ENCODE data around the gene VMP1.
"Not testable (repeated sequence)": the region's sequence is repeated elsewhere in the genome, so short reads cannot be mapped to it uniquely, and the experiment has no call there.

Gene VMP1

GRCh38 chr17:59785091-59785799, 77.8 kb downstream of the VMP1 start:
- no peak for DNase-seq (ENCODE audit: low read depth)
- no peak overlapping the region for H3K4me3 ChIP-seq (replicated peaks; ENCODE audit: low read depth, low read length)
- TF ChIP-seq CTCF (IDR thresholded peaks at IDR 0.05; ENCODE audit: low read length, missing control alignments), result no peak

- no peak for DNase-seq (ENCODE audit: low read depth)
- peak overlapping the region; percentile 1 for H3K4me3 ChIP-seq (replicated peaks; ENCODE audit: low read depth, low read length)
- no peak for TF ChIP-seq CTCF (IDR thresholded peaks at IDR 0.05; ENCODE audit: low read length, missing control alignments)
Measured at GRCh38 chr17:59786213-59786535, 78.7 kb downstream of the VMP1 start.

- H3K4me3 ChIP-seq (replicated peaks; ENCODE audit: low read depth, low read length), result no peak overlapping the region
- peak; percentile 100 for DNase-seq (ENCODE audit: low read depth)
- no peak for TF ChIP-seq CTCF (IDR thresholded peaks at IDR 0.05; ENCODE audit: low read length, missing control alignments)
Measured at GRCh38 chr17:59786536-59787319, 79.3 kb downstream of the VMP1 start.

GRCh38 chr17:59789849-59790248, 82.4 kb downstream of the VMP1 start:
- DNase-seq (ENCODE audit: low read depth); H3K4me3 ChIP-seq (replicated peaks; ENCODE audit: low read depth, low read length): not testable (repeated sequence)

GRCh38 chr17:59790418-59790817, 83.0 kb downstream of the VMP1 start:
- not testable (repeated sequence) for H3K4me3 ChIP-seq (replicated peaks; ENCODE audit: low read depth, low read length); DNase-seq (ENCODE audit: low read depth)

- TF ChIP-seq CTCF (IDR thresholded peaks at IDR 0.05; ENCODE audit: low read length, missing control alignments), result no peak
- DNase-seq (ENCODE audit: low read depth), result no peak
- no peak overlapping the region for H3K4me3 ChIP-seq (replicated peaks; ENCODE audit: low read depth, low read length)
Measured at GRCh38 chr17:59790910-59791309, 83.5 kb downstream of the VMP1 start.

GRCh38 chr17:59791603-59792457, 84.4 kb downstream of the VMP1 start:
- no peak overlapping the region for H3K4me3 ChIP-seq (replicated peaks; ENCODE audit: low read depth, low read length)
- peak; percentile 95 for DNase-seq (ENCODE audit: low read depth)
- TF ChIP-seq CTCF (IDR thresholded peaks at IDR 0.05; ENCODE audit: low read length, missing control alignments), result no peak

- not testable (repeated sequence) for H3K4me3 ChIP-seq (replicated peaks; ENCODE audit: low read depth, low read length); DNase-seq (ENCODE audit: low read depth)
Measured at GRCh38 chr17:59792458-59792823, 85.0 kb downstream of the VMP1 start.
